ENCODE results near the gene PPP1R12B.
"Not testable (repeated sequence)": the region's sequence is repeated elsewhere in the genome, so short reads cannot be mapped to it uniquely, and the experiment has no call there.

The PPP1R12B gene

DNA sequence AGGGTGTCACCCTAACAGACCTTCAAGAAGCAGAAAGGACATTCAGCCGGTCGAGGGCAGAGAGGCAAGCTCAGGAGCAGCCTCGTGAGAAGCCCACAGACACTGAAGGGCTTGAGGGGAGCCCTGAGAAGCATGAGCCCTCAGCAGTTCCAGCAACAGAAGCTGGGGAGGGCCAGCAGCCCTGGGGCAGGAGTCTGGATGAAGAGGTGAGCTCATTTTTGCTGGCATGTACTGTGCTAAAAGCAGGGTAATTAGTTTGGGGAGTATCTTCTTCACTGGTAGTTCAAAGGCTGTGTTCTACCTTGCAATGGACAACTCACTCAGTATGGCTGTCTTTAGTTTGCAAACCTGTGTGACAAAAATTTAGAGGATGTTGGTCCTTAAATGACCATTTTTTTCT, 144.6 kb downstream of the PPP1R12B start:
- not testable (repeated sequence) for DNase-seq

DNA sequence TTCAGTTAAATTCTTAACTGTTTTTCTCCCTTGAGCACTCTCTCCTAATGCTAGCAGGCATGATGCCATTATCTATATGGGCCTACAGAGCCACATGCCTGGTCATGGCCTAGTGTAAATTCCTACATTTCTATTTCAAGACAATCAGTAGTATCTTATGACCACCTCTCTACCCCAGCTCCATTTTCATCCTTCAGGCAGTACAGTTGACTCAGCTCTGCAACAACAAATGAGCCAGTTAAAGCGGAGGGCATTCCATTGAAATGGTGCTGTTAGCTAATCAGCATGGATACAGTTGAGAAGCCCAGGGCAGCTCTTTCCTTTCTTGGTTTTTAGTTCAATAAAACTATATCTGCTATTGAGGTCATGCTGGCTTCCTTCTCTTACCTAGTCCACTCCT, 150.0 kb downstream of the PPP1R12B start:
- no peak for DNase-seq

DNA sequence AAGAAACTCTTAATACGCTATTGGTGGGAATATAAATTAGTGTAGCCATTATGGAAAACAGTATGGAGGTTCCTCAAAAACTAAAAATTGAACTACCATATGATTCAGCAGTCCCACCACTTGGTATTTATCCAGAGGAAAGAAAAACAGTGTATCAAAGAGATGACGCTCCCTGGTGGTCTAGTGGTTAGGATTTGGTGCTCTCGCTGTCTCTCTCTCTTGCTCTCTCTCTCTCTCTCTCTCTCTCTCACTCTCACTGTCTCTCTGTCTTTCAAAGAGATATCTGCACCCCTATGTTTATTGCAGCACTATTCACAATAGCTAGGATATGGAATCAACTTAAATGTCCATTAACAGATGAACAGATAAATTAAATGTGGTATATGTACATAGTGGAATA, 151.5 kb downstream of the PPP1R12B start:
- not testable (repeated sequence) for DNase-seq

DNA sequence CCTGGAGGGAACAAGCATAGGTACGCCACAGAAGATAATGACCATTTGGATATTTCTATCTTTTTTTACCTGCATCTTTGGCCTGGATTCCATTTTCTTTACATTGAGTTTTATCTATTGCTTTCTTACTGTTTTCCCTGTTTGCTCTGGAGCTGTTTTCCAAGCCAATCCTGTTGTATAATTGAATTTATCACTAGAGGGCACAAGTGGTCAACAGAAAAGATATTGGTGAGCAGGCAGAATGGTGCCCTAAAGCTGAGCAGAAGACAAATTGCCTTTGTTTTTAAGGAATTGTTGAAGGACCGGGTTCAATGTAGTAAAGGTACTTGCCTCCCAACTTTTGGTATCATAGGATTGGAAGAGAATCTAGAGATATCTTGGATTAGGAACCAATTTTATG, 152.8 kb downstream of the PPP1R12B start:
- DNase-seq = no peak

DNA sequence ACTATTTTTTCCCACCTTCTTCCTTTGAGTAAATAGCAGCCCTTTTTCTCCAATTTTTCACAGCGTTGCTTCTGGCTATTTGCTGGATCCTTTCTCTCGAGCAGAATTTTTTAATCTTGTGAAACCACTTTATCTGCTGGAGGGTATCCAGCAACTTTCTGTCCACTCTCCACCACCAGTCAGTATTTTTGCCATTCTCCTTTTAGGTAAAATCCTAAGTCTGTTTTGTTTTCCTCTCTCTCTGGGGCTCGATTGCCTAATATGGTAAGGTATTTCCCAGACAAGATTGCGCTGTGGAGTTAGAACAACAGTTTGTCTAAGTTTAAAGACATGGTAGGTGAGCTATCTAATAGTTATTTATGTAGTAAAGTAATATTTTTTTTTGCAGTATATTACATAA, 156.9 kb downstream of the PPP1R12B start:
- no peak for DNase-seq

DNA sequence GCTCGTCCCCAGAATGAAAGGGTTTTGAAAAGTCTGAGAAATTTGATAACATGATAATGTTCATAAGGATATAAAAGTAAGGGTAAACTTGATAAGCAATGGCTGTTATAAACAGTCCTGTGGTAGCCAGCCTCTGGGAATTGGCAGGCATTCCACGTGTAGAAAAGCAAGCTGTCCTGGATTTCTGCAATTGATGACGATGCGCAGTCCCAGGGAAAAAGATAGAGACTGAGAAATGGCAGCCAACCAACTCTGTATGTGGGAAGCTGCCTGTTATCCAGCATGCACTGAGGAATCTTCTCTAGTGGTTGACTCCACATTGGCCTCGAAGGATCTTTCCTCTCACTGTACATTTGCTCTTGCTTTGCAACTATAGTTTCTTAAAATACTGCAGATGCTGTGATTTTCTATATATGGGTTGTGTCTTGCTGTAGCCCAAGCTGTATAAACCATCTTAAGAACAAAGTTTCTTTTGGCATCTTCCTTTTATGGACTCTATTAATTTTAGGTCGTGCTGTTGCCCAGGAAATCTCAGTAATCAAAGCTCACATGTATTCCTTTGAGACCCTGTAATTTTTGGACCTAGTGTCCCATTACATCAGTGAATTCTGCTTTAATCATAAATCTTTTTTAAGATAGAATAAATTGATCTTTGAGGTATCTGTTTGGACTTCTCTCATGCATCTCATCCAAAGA, 157.5 kb downstream of the PPP1R12B start:
- DNase-seq = not testable (repeated sequence)

DNA sequence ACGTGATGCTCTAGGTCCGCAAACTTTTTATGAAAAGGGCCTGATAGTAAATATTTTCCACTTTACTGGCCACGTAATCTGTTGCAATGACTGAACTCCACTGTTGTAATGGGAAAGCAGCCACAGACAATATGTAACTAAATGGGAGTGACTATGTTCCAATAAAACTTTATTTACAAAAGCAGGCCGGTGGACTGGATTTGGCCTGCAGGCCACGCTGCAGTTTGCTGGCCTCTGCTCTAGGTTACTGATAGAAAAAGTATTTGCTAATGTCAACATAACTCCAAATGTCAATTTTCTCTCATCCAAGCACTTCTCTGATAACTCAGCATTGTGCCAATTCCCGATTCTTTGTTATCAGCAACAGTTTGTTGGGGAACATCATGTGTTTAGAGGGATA, 160.4 kb downstream of the PPP1R12B start:
- not testable (repeated sequence) for DNase-seq

DNA sequence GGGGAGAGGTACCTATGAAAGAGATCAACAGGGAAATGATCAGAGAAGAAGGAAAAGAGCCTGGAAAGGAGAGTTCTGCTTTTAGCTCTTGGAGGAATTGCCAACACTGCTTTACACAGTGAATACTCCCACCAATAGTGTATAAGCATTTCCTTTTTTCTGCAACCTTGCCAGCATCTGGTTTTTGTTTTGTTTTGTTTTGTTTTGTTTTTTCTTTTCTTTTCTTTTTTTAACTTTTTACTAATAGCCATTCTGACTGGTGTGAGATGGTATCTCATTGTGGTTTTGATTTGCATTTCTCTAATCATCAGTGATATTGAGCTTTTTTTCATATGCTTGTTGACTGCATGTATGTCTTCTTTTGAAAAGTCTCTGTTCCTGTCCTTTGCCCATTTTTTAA, 165.4 kb downstream of the PPP1R12B start:
- not testable (repeated sequence) for DNase-seq

DNA sequence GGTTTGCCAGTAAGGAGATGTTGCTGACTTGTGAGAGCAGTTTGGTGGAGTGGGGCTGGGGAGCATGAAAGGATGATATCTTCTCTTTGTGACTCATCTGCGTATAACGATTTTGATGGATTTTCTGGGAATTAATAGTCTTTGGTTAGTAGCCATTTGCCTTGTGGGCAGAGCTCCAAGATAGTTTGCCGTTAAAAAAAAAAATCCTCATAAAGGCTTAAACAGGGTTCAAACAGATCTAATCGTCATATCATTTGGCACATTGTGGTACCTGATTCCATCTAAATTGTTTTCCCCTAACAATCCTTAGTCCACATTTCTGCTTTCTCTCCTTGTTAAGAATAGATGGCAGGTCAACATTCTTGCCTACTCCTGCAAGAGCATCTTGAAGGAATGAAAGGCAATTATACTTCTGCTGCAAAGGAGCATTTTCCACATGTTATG, 168.0 kb downstream of the PPP1R12B start:
- no peak for DNase-seq

DNA sequence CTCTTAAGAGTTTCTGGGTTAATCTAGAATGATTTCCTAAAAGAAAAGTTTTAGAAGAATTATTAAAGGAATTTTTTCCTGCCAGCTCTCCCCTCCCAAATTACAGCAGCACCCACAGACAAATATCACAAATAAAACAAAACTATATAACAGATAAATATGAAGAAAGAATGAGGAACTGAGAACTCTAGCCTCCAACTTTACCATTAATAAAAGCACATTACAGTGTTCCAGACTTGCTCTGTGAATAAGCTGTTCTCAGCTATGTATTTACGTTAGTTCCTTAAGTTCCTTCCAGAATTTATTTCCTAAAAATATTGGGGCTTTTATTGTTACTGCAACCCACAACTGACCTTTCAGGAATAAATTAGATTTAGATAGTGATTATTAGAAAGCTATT, 168.6 kb downstream of the PPP1R12B start:
- DNase-seq = not testable (repeated sequence)

DNA sequence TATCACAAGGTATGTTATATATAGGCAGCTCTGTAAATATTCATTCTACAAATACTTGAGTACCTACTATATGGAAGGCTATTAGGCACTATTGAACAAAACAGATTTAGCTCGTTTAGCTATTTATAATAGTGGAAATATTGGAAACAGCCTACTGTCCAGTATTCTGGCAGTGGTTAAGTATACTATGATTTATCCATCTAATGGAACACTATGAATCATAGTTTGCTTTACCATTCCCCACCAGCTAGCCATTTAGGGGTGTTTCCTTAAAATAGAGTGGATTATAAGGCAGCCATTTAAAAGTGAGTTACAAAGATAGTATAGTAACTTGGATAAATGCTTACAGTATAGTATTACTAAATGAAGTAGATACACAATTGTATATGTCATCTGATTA, 169.7 kb downstream of the PPP1R12B start:
- not testable (repeated sequence) for DNase-seq

DNA sequence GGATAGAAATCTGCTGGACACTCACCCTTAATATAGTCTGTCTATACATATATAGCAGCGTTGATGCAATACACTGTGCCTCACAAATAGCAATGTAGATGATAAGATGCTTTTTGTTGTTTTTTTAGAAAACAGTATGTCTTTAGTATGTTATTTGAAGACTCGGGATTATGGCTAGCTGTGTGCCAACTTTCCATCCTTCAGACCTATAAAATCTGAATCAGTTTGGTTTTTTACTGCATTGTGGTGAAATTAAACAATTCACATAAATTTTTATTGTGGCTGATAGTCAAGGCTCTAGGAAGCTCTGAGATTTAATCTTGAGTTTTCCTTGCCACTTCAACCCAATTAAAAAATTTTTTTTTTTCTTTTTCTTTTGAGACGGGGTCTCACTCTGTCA, 170.4 kb downstream of the PPP1R12B start:
- DNase-seq = not testable (repeated sequence)

DNA sequence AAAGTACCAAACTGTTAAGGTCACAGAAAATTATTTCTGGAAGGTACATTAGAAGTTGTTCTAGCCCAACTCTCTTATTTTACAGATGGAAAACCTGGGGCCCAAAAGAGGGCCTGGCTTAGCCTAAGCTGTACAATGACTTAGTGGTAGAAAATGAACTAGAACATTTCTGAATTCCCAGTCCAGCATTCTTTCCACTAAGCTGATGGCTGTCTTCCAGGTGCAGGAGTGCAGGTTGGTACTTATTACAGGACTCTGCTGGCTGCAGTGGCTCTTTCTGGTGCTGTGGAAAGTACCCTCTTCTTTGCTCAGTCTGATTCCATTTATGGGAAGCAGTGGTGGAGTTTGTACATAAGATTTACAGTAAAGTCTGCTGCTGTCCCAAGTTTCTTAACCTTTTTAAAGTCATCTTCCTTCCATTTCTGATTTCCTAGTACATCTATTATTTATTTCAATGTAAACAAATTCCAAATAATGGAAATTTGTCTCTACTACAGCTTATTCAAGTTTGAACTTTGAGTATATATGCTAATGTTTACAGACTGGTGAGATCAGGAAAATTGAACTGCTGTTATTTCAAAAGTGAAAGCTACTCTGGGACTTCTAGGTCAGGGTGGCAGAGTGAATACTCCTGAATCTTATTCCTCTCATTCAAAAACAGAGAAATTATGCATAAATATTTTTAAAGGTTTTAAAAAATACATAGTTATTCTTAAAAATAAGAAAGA, 171.8 kb downstream of the PPP1R12B start:
- DNase-seq = not testable (repeated sequence)

DNA sequence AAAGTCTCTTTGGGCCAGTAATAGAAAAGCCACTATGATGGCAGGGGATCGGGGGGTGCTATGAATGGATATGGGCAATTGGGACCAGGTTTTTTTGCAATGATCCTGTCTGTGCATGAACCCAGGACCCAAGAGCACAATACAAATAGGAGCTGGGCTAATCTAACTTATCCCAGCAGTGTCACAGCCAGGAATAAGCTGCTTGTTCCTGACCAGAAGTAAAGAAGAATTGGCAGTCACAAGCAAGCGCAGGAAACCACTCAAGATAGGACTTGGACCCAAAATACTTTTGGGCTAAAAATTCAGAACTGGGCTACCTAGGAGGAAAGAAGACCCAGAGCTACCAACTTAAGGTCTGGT, 172.3 kb downstream of the PPP1R12B start:
- not testable (repeated sequence) for DNase-seq

DNA sequence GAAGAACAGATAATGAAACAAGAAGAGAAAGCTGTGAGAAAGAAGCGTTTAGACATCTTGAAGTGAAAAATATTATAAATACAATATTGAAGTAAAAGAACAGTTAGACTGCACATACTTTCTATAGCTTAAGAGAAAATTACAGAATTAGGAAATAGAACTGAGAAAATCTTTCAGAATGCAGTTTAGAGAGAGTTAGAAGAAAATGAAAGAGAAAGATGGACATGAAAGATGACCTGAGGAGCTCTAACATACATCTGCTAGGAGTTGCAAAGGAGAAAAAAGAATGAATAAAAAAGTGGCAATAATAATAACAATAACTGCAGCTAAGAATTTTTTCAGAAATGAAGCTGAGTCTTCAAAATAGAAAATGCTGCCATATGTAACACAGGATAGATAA, 173.0 kb downstream of the PPP1R12B start:
- DNase-seq = not testable (repeated sequence)

DNA sequence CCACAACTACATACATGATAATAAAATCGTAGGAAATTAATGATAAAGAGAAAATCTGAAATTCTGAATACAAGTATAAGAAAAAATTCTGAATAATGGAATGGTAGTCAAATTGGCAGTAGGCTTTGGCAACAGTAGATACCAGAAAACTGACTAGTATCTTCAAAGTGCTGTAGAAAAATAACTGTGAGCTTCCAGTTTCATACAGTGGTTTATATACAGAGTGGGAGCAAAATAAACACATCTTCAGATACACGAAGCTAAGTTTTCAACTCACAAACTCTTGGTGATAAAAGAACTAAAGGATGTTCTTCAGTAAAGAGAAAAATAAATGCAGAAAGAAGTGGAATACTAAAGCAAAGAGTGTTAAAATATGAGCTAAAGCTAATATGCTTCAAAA, 173.4 kb downstream of the PPP1R12B start:
- no peak for DNase-seq

DNA sequence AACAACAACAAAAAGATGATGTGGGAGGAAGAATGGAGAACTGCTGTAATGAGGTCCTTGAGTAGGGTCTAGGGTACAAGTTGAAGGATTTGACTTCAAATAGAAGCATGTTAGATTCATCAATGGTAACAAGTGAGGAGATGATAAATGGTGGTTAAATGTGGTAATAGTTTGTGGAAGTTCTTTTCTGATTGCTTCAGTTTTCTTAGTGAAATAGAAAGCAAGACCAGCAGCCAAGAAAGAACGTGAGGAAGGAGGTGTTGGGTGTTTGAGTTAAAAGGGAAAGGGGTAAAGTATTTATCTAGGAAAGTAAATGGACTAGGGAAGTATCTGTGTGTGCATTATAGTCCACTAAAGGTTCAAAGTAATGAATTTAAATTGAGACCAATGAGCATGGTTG, 177.6 kb downstream of the PPP1R12B start:
- DNase-seq = not testable (repeated sequence)

DNA sequence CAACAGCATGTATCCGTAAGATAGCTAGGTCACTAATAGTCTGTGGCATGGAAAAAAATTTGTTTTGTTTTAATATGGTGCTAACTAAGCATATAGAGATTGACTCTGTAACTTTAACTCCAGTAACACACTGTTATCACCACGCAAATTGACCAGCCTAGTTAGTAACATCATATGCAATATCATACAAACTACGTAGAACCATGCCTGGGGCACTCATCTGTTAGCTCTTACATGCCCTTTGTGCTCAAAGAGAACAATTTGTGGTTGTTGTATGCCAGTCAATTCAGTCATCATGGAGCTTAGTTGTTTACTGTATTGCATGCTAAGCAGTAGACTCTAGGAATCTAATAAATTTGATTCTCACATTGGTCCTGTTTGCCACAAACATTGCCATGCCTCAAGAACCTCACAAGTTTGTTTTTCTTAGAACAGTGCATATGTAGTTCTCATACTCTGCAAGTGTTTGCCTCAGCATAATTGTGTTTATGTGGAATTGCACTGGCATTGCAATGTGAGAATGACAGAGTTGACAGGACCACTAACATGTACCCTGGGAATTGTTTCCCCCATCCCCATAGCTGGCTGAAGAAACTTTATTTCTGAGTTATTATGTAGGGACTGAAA, 179.7 kb downstream of the PPP1R12B start:
- not testable (repeated sequence) for DNase-seq

DNA sequence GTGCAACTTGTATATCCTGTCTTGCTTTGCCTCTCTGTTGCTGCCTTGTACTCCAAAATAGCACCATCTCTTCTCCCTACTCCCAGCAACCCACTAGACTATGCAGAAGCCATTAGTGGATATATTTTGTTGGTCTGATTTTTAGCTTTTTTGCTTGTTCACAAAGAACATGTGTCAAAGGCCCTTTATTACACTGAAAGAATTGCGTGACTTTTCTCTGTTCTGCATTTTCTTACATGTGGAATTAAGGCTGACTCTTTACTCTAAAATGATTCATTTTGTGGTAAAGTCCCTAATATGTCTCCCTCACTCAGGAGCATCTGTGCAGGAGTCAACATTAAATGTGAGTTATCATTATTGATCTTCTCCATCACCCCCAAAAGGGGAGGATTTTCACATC, 182.2 kb downstream of the PPP1R12B start:
- not testable (repeated sequence) for DNase-seq

DNA sequence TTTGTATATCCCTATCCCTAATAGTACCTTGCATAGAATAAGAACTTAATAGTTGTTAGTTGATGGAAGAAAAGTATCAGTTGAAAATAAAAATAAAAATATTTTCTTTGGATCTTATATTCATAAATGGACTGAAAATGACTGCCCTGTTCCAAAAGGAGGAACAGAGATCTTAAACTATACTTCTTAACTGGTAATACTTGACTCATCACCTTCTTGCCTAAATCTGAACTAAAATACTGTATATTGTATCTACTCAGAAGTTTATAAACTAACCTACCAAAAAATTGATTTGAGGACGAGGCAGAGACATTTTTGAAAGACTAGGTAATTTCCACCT, 182.9 kb downstream of the PPP1R12B start:
- DNase-seq = no peak

DNA sequence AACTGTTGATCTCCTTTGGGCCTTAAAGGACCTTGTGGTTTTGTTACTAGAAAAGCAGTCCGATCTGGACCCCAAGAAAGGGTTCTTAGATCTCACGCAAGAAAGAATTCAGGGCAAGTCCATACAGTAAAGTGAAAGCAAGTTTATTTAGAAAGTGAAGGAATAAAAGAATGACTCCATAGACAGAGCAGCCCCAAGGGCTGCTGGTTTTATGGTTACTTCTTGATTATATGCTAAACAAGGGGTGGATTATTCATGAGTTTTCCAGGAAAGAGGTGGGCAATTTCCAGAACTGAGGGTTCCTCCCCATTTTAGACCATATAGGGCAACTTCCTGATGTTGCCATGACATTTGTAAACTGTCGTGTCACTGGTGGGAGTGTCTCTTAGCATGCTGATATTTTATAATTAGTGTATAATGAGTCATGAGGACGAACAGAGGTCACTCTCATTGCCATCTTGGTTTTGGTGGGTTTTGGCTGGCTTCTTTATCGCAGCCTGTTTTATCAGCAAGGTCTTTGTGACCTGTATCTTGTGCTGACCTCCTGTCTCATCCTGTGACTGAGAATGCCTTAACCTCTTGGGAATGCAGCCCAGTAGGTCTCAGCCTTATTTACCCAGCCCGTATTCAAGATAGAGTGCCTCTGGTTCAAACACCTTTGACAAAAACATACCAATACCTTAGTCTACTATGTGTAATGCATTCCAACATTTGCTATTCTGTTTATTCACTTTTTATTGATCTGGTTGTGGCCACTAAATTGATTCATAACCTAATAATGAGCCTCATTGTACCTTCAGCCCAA, 183.5 kb downstream of the PPP1R12B start:
- DNase-seq = not testable (repeated sequence)

DNA sequence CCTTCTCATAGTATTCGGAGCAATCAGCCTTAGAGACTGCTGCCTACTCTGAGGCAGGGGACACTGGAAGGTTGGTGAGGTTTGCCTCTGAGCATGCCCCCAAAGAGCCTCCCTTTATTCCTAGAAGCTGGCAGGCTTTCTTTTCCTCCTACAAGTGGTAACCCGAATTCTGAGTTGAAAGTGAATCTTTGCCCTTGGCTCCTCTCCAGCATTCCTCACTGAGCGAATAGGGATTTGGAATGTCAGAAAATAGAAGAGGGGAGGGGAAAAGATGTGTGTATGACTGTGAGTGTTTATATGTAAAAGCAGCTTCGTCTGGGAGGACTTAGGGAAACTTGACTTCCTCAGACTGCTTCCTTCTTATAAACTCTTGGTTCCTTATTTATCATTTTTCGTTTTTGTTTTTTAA, 190.7 kb downstream of the PPP1R12B start:
- not testable (repeated sequence) for DNase-seq

DNA sequence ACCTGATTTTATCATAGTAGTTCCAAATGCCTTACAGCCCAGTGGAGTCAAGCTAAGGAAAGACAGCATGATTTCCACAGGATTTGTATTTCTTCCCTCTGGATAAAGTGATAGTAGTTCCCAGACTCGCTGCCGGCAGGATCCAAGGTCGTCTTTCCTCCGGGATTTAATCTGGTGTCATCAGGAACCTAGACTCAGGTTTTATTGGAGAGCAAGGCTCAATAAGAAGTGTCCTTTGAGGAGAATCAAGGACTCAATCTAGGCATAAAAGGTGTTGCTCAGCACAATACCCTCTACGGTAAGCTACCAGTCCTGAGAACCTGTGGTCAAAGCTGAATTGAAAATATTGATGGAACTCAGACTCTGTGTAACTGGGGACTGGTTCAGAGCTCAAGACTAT, 191.1 kb downstream of the PPP1R12B start:
- not testable (repeated sequence) for DNase-seq
